Nephron progenitor cell (in vitro differentiated cells): ENCODE measurements around the gene C5orf46.
"Not testable (repeated sequence)": the region's sequence is repeated elsewhere in the genome, so short reads cannot be mapped to it uniquely, and the experiment has no call there.

Experiments
- DNase-seq: peaks from one replicate; pipeline ENCODE4 v3.0.0; 2021
- H3K27ac Mint-ChIP-seq: 2 replicates; pipeline ENCODE4 v1.8.0; 2021; ENCODE audit warnings: mild to moderate bottlenecking, moderate library complexity, mixed read lengths
- H3K27me3 Mint-ChIP-seq: 2 replicates; pipeline ENCODE4 v1.8.0; 2021; ENCODE audit warnings: mild to moderate bottlenecking, low read depth, mixed read lengths; ENCODE audit not compliant: poor library complexity
- H3K36me3 Mint-ChIP-seq: 2 replicates; pipeline ENCODE4 v1.8.0; 2021; ENCODE audit warnings: low read depth, mixed read lengths
- H3K4me1 Mint-ChIP-seq: 2 replicates; pipeline ENCODE4 v1.8.0; 2021; ENCODE audit warnings: mixed read lengths
- H3K4me3 Mint-ChIP-seq: 2 replicates; pipeline ENCODE4 v1.8.0; 2021; ENCODE audit warnings: mild to moderate bottlenecking, moderate library complexity, mixed read lengths
- H3K9me3 Mint-ChIP-seq: 2 replicates; pipeline ENCODE4 v1.8.0; 2021; ENCODE audit warnings: mild to moderate bottlenecking, moderate library complexity, mixed read lengths
- CTCF ChIP-seq: fragments of 200-600 bp; sonication (generic); IDR thresholded peaks from 2 replicates; pipeline ENCODE4 v1.5.0; 2021; ENCODE audit warnings: antibody characterized with exemption

Gene C5orf46

GRCh38 chr5:147878066-147878759, 28.1 kb downstream of the C5orf46 start, which contains the start of gene SCGB3A2:
Gene SCGB3A2 (plus strand): TSS chr5:147878711. CDS start chr5:147878804, 93 bp downstream.
- peaks cover 14% of the 10 kb centered on the region for H3K4me1 Mint-ChIP-seq
- no peak within 1 kb of the TSS for H3K4me3 Mint-ChIP-seq
- peaks cover 14% of the 10 kb centered on the region for H3K27me3 Mint-ChIP-seq
- no peak for TF ChIP-seq CTCF
- no peak within 1 kb of the TSS for H3K27ac Mint-ChIP-seq
- DNase-seq: no peak
- no peaks in the 10 kb centered on the region for H3K9me3 Mint-ChIP-seq
- no peaks in the 10 kb centered on the region for H3K36me3 Mint-ChIP-seq

GRCh38 chr5:147876626-147877025, 29.7 kb downstream of the C5orf46 start:
- Mint-ChIP-seq H3K4me1 (peaks cover 12% of the 10 kb centered on the region), H3K36me3 (no peaks in the 10 kb centered on the region), H3K9me3 (peaks cover 5% of the 10 kb centered on the region), H3K27ac (no peak overlapping the region), H3K4me3 (no peak overlapping the region), H3K27me3 (peaks cover 30% of the 10 kb centered on the region)
- DNase-seq: no peak
- no peak for TF ChIP-seq CTCF

GRCh38 chr5:147876141-147876540, 30.2 kb downstream of the C5orf46 start:
- Mint-ChIP-seq H3K4me1 (peaks cover 12% of the 10 kb centered on the region), H3K36me3 (no peaks in the 10 kb centered on the region), H3K9me3 (peaks cover 5% of the 10 kb centered on the region), H3K27me3 (peaks cover 35% of the 10 kb centered on the region), H3K27ac (no peak overlapping the region), H3K4me3 (no peak overlapping the region)
- TF ChIP-seq CTCF: no peak
- no peak for DNase-seq

GRCh38 chr5:147874910-147875367, 31.4 kb downstream of the C5orf46 start:
- H3K9me3 Mint-ChIP-seq: peaks cover 5% of the 10 kb centered on the region
- no peaks in the 10 kb centered on the region for H3K36me3 Mint-ChIP-seq
- peaks cover 40% of the 10 kb centered on the region for H3K27me3 Mint-ChIP-seq
- H3K4me1 Mint-ChIP-seq: peaks cover 12% of the 10 kb centered on the region
- no peak for DNase-seq
- H3K4me3 Mint-ChIP-seq: no peak overlapping the region
- no peak overlapping the region for H3K27ac Mint-ChIP-seq
- no peak for TF ChIP-seq CTCF

- H3K27me3 Mint-ChIP-seq: peaks cover 45% of the 10 kb centered on the region
- DNase-seq, H3K27ac Mint-ChIP-seq, H3K36me3 Mint-ChIP-seq, H3K9me3 Mint-ChIP-seq: not testable (repeated sequence)
- H3K4me1 Mint-ChIP-seq: peaks cover 12% of the 10 kb centered on the region
- peak overlapping the region; percentile 35 for H3K4me3 Mint-ChIP-seq
Measured at GRCh38 chr5:147874118-147874875, 32.0 kb downstream of the C5orf46 start.

- not testable (repeated sequence) for H3K9me3 Mint-ChIP-seq, DNase-seq, H3K36me3 Mint-ChIP-seq, H3K27ac Mint-ChIP-seq
- H3K4me1 Mint-ChIP-seq: peaks cover 12% of the 10 kb centered on the region
- H3K27me3 Mint-ChIP-seq: peaks cover 52% of the 10 kb centered on the region
- peak overlapping the region; percentile 8 for H3K4me3 Mint-ChIP-seq
Measured at GRCh38 chr5:147872744-147873435, 33.4 kb downstream of the C5orf46 start.

GRCh38 chr5:147871980-147872549, 34.3 kb downstream of the C5orf46 start:
- Mint-ChIP-seq H3K4me1 (peaks cover 12% of the 10 kb centered on the region), H3K27ac (peak overlapping the region; percentile 17), H3K27me3 (peaks cover 52% of the 10 kb centered on the region)
- H3K36me3 Mint-ChIP-seq, H3K4me3 Mint-ChIP-seq, DNase-seq, H3K9me3 Mint-ChIP-seq: not testable (repeated sequence)

GRCh38 chr5:147869892-147870291, 36.4 kb downstream of the C5orf46 start:
- not testable (repeated sequence) for H3K27ac Mint-ChIP-seq, DNase-seq, H3K9me3 Mint-ChIP-seq, H3K4me3 Mint-ChIP-seq, H3K4me1 Mint-ChIP-seq, H3K36me3 Mint-ChIP-seq
- H3K27me3 Mint-ChIP-seq: peaks cover 52% of the 10 kb centered on the region
